ENCODE data around the gene PPP1R15A.
"Not testable (repeated sequence)": the region's sequence is repeated elsewhere in the genome, so short reads cannot be mapped to it uniquely, and the experiment has no call there.

Gene PPP1R15A

DNA sequence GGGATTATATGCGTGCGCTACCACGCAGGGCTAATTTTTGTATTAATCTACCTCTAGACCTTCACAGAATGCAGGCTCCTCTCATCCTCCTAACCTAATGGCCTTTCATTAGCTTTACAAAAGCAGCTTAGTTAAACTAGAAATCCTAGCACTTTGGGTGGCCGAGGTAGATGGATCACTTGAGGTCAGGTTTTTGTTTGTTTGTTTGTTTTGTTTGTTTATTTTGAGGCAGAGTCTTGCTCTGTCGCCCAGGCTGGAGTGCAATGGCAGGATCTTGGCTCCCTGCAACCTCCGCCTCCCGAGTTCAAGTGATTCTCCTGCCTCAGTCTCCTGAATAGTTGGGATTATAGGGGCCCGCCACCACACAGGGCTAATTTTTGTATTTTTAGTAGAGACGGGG lies 7.5 kb downstream of the PPP1R15A start:
- H3K4me1 ChIP-seq (ENCODE audit: control insufficient read depth in 1 of 2, insufficient read depth in 2 of 2, low read length in 2 of 2), result peaks cover 10 to 21% of the 10 kb centered on the region in 2 donors
- peaks cover 0 to 22% of the 10 kb centered on the region in 2 donors for H3K36me3 ChIP-seq (ENCODE audit: control insufficient read depth in 1 of 2, insufficient read depth in 2 of 2, low read length in 2 of 2)
- H3K4me3 ChIP-seq (ENCODE audit: low read depth in 1 of 2, low read length in 2 of 2); H3K9me3 ChIP-seq (ENCODE audit: control insufficient read depth in 1 of 2, low read length in 2 of 2); H3K27ac ChIP-seq (ENCODE audit: low read depth, low read length); H3K27me3 ChIP-seq (ENCODE audit: control insufficient read depth in 1 of 2, insufficient read depth in 2 of 2, low read length in 2 of 2); H3K9ac ChIP-seq (ENCODE audit: low read depth in 1 of 2, low read length in 2 of 2): not testable (repeated sequence)

DNA sequence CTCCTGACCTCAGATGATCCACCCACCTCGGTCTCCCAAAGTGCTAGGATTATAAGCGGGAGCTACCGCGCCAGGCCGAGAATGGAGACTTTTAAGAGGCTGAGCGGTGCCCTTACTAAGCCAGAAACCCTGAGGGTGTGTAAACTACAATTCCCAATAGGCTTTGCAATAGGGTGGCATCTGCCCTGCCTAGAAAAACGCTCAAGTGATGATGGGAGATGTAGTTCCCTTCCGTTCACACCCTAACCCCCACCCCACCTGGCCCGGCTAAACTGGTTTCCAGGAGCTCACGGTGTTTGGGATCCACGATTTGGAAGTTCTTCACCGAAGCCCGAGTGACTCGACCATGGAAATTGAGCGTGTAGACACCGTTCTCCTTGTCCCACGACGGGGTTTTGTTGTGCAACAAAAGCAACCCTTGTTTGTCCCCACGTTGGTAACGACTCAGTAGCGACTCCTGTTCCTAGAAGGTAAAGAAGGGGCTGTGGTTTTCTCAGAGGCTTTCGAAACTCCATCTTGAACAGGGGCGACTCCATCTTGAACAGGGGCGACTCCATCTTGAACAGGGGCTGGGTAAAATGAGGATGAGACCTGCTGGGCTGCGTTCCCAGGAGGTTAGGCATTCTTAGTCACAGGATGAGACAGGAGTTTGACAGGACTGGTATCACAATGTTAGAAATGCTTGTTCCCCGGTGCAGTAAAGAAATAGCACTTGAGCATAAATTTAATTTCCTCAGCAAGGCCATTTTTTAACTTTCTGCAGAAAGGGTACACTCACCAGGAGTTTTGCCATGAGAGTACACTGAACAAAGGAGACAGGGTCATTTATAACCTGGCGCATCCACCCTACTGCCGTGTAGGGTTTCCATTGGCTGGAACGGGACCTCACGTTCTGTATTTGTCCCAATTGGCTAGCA lies 9.8 kb downstream of the PPP1R15A start:
- Histone ChIP-seq H3K36me3 (ENCODE audit: control insufficient read depth in 1 of 2, insufficient read depth in 2 of 2, low read length in 2 of 2) (peaks cover 0 to 5% of the 10 kb centered on the region in 2 donors), H3K9me3 (ENCODE audit: control insufficient read depth in 1 of 2, low read length in 2 of 2) (no peaks in the 10 kb centered on the region), H3K9ac (ENCODE audit: low read depth in 1 of 2, low read length in 2 of 2) (no peak overlapping the region), H3K4me3 (ENCODE audit: low read depth in 1 of 2, low read length in 2 of 2) (no peak overlapping the region), H3K4me1 (ENCODE audit: control insufficient read depth in 1 of 2, insufficient read depth in 2 of 2, low read length in 2 of 2) (no peaks in the 10 kb centered on the region), H3K27ac (ENCODE audit: low read depth, low read length) (no peak overlapping the region), H3K27me3 (ENCODE audit: control insufficient read depth in 1 of 2, insufficient read depth in 2 of 2, low read length in 2 of 2) (no peaks in the 10 kb centered on the region)

DNA sequence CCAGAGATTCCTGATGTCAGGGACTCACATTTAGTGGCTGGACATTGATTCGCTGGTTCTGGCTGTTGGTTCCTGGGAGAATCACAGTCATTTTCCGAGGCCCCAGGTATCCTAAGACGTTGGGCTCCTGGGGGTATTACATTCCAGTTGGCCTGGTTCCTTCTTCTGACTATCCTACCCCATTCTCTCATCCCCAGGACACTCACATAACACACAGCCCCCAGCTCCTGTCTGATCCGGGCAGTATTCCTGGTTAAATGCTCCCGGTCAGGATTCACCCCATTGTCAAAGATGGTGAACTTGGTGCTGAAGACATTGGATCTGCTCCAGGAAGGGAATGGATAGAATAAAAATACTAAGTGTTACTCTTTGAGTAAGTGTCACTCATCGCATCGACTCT lies 11.5 kb downstream of the PPP1R15A start:
- Histone ChIP-seq H3K4me3 (ENCODE audit: low read depth in 1 of 2, low read length in 2 of 2) (no peak overlapping the region), H3K27ac (ENCODE audit: low read depth, low read length) (no peak overlapping the region), H3K36me3 (ENCODE audit: control insufficient read depth in 1 of 2, insufficient read depth in 2 of 2, low read length in 2 of 2) (peaks cover 0 to 3% of the 10 kb centered on the region in 2 donors), H3K27me3 (ENCODE audit: control insufficient read depth in 1 of 2, insufficient read depth in 2 of 2, low read length in 2 of 2) (no peaks in the 10 kb centered on the region), H3K4me1 (ENCODE audit: control insufficient read depth in 1 of 2, insufficient read depth in 2 of 2, low read length in 2 of 2) (no peaks in the 10 kb centered on the region), H3K9ac (ENCODE audit: low read depth in 1 of 2, low read length in 2 of 2) (no peak overlapping the region), H3K9me3 (ENCODE audit: control insufficient read depth in 1 of 2, low read length in 2 of 2) (no peaks in the 10 kb centered on the region)

DNA sequence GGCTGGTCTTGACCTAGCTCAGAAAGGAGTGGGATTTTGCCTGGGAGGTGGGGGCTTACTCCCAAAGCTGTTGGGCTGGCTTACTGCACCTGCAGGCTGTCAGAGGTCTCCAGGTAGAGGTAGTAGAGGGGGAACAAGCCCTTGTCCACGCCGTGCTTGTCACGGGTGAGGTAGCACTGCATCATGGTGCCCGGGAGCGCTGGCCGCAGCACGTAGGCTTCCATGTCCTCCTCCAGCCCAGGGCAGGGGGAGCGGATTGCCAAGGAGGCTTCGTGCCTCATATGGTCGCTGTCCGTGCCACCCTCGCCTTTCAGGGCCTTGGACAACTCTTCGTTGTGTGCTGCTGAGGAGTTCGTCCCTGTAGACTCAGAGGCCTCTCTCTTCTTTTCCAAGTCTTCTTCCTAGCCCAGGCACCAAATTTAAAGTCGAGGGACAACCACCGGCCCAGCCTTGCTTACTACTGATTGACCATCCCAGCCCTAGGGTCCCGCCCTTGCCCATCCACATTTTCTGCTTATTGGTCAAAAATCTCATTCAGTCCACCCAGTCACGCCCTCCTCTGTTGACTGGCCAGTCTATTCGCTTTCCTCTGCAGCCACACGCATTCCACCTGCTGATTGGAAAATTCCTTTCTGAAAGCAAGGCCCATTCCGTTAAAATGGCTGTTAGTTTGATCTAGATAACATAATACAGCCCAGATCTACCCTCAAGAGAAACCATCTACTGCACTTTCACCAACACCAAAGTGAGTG lies 15.8 kb downstream of the PPP1R15A start:
- Histone ChIP-seq H3K27me3 (ENCODE audit: control insufficient read depth in 1 of 2, insufficient read depth in 2 of 2, low read length in 2 of 2) (no peaks in the 10 kb centered on the region), H3K9ac (ENCODE audit: low read depth in 1 of 2, low read length in 2 of 2) (no peak overlapping the region), H3K9me3 (ENCODE audit: control insufficient read depth in 1 of 2, low read length in 2 of 2) (no peaks in the 10 kb centered on the region), H3K27ac (ENCODE audit: low read depth, low read length) (no peak overlapping the region), H3K4me1 (ENCODE audit: control insufficient read depth in 1 of 2, insufficient read depth in 2 of 2, low read length in 2 of 2) (no peaks in the 10 kb centered on the region), H3K36me3 (ENCODE audit: control insufficient read depth in 1 of 2, insufficient read depth in 2 of 2, low read length in 2 of 2) (no peaks in the 10 kb centered on the region), H3K4me3 (ENCODE audit: low read depth in 1 of 2, low read length in 2 of 2) (no peak overlapping the region)

DNA sequence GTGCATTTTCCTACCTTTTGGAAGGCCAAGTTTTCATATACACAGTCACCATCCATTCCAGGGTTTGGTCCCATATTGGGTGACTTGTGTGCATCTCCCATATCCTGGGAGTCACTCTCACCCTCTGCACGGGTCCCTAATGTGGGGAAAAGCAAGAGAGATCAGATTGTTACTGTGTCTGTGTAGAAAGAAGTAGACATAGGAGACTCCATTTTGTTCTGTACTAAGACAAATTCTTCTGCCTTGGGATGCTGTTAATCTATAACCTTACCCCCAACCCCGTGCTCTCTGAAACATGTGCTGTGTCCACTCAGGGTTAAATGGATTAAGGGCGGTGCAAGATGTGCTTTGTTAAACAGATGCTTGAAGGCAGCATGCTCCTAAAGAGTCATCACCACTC lies 17.3 kb downstream of the PPP1R15A start:
- not testable (repeated sequence) for H3K27ac ChIP-seq (ENCODE audit: low read depth, low read length); H3K9ac ChIP-seq (ENCODE audit: low read depth in 1 of 2, low read length in 2 of 2); H3K27me3 ChIP-seq (ENCODE audit: control insufficient read depth in 1 of 2, insufficient read depth in 2 of 2, low read length in 2 of 2); H3K4me3 ChIP-seq (ENCODE audit: low read depth in 1 of 2, low read length in 2 of 2); H3K36me3 ChIP-seq (ENCODE audit: control insufficient read depth in 1 of 2, insufficient read depth in 2 of 2, low read length in 2 of 2); H3K9me3 ChIP-seq (ENCODE audit: control insufficient read depth in 1 of 2, low read length in 2 of 2); H3K4me1 ChIP-seq (ENCODE audit: control insufficient read depth in 1 of 2, insufficient read depth in 2 of 2, low read length in 2 of 2)

DNA sequence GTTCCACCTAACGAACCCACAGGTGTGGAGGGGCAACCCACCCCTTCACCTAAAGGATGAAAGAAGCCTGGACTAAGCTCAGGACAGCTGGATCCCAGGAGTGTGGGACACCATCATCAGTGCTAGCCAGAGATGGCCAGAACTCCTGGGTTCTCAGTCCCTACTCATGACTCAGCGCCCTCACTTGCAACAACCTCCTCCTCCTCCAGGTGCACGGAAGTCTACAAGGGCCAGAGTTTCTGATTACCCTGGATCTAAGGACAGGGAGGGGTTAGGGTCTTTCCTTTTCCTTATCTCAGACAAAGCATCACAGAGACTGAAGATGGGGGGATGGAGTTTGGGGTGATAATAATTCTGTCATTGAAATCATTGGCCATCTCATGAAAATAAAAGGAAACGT lies 18.3 kb downstream of the PPP1R15A start:
- H3K4me1 ChIP-seq (ENCODE audit: control insufficient read depth in 1 of 2, insufficient read depth in 2 of 2, low read length in 2 of 2), result no peaks in the 10 kb centered on the region
- no peak overlapping the region for H3K4me3 ChIP-seq (ENCODE audit: low read depth in 1 of 2, low read length in 2 of 2)
- no peak overlapping the region for H3K27ac ChIP-seq (ENCODE audit: low read depth, low read length)
- H3K9me3 ChIP-seq (ENCODE audit: control insufficient read depth in 1 of 2, low read length in 2 of 2), result no peaks in the 10 kb centered on the region
- no peaks in the 10 kb centered on the region for H3K36me3 ChIP-seq (ENCODE audit: control insufficient read depth in 1 of 2, insufficient read depth in 2 of 2, low read length in 2 of 2)
- no peak overlapping the region for H3K9ac ChIP-seq (ENCODE audit: low read depth in 1 of 2, low read length in 2 of 2)
- H3K27me3 ChIP-seq (ENCODE audit: control insufficient read depth in 1 of 2, insufficient read depth in 2 of 2, low read length in 2 of 2), result no peaks in the 10 kb centered on the region

DNA sequence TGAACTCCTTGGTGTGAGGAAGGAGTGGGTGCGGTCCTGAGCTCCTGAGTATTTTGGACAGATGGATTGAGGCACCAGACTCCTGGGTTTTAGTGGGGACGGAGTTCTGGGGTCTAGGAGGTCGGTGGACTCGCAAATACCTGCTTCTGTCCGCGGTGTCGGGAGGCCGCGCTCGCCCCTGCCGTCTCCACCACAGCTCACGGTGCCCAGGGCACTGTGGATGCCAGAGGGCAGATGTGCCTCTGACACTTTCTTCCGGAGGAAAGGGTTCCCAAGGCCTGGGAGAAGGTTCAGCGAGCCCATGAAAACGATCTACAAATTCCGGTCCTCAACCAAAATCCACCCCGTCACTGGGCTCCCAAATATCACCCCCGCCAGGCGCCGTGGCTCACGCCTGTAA lies 23.0 kb downstream of the PPP1R15A start:
- Histone ChIP-seq H3K27me3 (ENCODE audit: control insufficient read depth in 1 of 2, insufficient read depth in 2 of 2, low read length in 2 of 2) (no peaks in the 10 kb centered on the region), H3K9ac (ENCODE audit: low read depth in 1 of 2, low read length in 2 of 2) (no peak overlapping the region), H3K27ac (ENCODE audit: low read depth, low read length) (no peak overlapping the region), H3K4me3 (ENCODE audit: low read depth in 1 of 2, low read length in 2 of 2) (no peak overlapping the region), H3K9me3 (ENCODE audit: control insufficient read depth in 1 of 2, low read length in 2 of 2) (no peaks in the 10 kb centered on the region), H3K36me3 (ENCODE audit: control insufficient read depth in 1 of 2, insufficient read depth in 2 of 2, low read length in 2 of 2) (no peaks in the 10 kb centered on the region), H3K4me1 (ENCODE audit: control insufficient read depth in 1 of 2, insufficient read depth in 2 of 2, low read length in 2 of 2) (no peaks in the 10 kb centered on the region)

DNA sequence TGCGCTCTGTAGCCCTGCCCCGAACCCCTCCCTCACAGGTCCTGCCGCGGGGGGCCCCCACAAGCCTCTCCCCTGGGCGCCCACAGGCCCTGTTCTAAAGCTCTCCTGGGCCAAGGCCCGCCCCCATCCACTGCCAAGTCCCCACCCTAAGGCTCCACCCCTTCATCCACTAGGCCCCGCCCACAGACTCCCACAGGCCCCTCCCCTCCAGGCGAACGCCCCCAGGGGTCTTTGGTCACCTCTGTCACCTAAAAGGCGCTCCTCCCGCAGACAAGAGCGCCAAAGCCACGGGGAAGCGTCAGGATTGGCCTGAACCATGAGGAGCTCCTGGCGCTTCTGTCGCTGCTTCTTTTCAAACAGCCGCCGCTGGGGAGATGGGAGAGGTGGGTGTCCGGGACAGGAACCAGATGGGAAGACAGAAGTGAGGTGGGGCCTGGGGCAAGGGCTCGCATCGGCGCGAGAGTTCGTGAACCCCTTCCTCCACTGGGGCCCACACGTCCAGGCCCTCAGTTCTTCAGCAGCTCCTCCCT lies 24.0 kb downstream of the PPP1R15A start:
- H3K4me3 ChIP-seq (ENCODE audit: low read depth in 1 of 2, low read length in 2 of 2), result peak overlapping the region in 1 of 2 donors; percentile 1
- H3K4me1 ChIP-seq (ENCODE audit: control insufficient read depth in 1 of 2, insufficient read depth in 2 of 2, low read length in 2 of 2), result peaks cover 1 to 7% of the 10 kb centered on the region in 2 donors
- H3K9me3 ChIP-seq (ENCODE audit: control insufficient read depth in 1 of 2, low read length in 2 of 2), result no peaks in the 10 kb centered on the region
- H3K36me3 ChIP-seq (ENCODE audit: control insufficient read depth in 1 of 2, insufficient read depth in 2 of 2, low read length in 2 of 2), result no peaks in the 10 kb centered on the region
- H3K9ac ChIP-seq (ENCODE audit: low read depth in 1 of 2, low read length in 2 of 2), result no peak overlapping the region
- no peak overlapping the region for H3K27ac ChIP-seq (ENCODE audit: low read depth, low read length)
- no peaks in the 10 kb centered on the region for H3K27me3 ChIP-seq (ENCODE audit: control insufficient read depth in 1 of 2, insufficient read depth in 2 of 2, low read length in 2 of 2)

DNA sequence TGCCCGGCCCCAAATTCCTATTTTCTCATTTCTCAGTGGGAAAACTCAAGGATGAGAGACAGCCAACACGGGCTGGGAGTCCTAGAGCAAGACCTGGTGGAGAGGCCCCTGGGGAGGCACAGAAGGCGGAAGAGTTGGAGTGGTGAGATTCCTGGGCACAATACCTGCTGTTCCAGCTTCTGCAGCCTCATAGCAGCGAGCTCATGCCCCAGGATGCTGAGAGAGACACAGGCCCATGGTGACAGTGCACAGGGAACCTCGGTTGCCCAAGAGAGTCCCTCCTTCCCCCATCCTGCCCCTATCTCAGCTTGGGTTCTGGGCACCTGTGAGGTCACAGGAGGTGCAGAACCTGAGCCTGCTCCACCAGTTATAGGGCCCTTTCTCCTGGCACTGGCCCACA lies 25.0 kb downstream of the PPP1R15A start:
- H3K27ac ChIP-seq (ENCODE audit: low read depth, low read length), result no peak overlapping the region
- no peak overlapping the region for H3K9ac ChIP-seq (ENCODE audit: low read depth in 1 of 2, low read length in 2 of 2)
- H3K9me3 ChIP-seq (ENCODE audit: control insufficient read depth in 1 of 2, low read length in 2 of 2), result no peaks in the 10 kb centered on the region
- H3K4me1 ChIP-seq (ENCODE audit: control insufficient read depth in 1 of 2, insufficient read depth in 2 of 2, low read length in 2 of 2), result peaks cover 8 to 15% of the 10 kb centered on the region in 2 donors
- H3K36me3 ChIP-seq (ENCODE audit: control insufficient read depth in 1 of 2, insufficient read depth in 2 of 2, low read length in 2 of 2), result peaks cover 0 to 4% of the 10 kb centered on the region in 2 donors
- no peaks in the 10 kb centered on the region for H3K27me3 ChIP-seq (ENCODE audit: control insufficient read depth in 1 of 2, insufficient read depth in 2 of 2, low read length in 2 of 2)
- no peak overlapping the region for H3K4me3 ChIP-seq (ENCODE audit: low read depth in 1 of 2, low read length in 2 of 2)

DNA sequence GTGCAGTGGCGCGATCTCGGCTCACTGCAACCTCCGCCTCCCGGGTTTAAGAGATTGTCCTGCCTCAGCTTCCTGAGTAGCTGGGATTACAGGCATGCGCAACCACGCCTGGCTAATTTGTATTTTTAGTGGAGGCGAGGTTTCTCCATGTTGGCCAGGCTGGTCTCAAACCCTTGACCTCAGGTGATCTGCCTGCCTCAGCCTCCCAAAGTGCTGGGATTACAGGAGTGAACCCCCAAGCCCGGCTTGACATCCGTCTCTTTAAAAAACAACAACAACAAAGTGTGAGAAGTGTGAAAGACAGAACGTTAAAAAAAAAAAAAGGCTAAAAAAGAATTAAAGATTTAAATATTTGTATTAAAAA lies 27.1 kb downstream of the PPP1R15A start:
- not testable (repeated sequence) for H3K36me3 ChIP-seq (ENCODE audit: control insufficient read depth in 1 of 2, insufficient read depth in 2 of 2, low read length in 2 of 2); H3K9me3 ChIP-seq (ENCODE audit: control insufficient read depth in 1 of 2, low read length in 2 of 2); H3K9ac ChIP-seq (ENCODE audit: low read depth in 1 of 2, low read length in 2 of 2); H3K27me3 ChIP-seq (ENCODE audit: control insufficient read depth in 1 of 2, insufficient read depth in 2 of 2, low read length in 2 of 2); H3K27ac ChIP-seq (ENCODE audit: low read depth, low read length)
- Histone ChIP-seq H3K4me1 (ENCODE audit: control insufficient read depth in 1 of 2, insufficient read depth in 2 of 2, low read length in 2 of 2) (peaks cover 8 to 15% of the 10 kb centered on the region in 2 donors), H3K4me3 (ENCODE audit: low read depth in 1 of 2, low read length in 2 of 2) (peak overlapping the region in 1 of 2 donors; percentile 94)

Measured in duodenal mucosa (tissue), 2 donors.